HS-5 (cell line): ENCODE data around the gene RPL18.

ENCODE experiments used
- DNase-seq: peaks from one replicate; pipeline ENCODE4 v3.0.0-alpha.2; 2012; ENCODE audit warnings: low read depth

Gene RPL18

DNA sequence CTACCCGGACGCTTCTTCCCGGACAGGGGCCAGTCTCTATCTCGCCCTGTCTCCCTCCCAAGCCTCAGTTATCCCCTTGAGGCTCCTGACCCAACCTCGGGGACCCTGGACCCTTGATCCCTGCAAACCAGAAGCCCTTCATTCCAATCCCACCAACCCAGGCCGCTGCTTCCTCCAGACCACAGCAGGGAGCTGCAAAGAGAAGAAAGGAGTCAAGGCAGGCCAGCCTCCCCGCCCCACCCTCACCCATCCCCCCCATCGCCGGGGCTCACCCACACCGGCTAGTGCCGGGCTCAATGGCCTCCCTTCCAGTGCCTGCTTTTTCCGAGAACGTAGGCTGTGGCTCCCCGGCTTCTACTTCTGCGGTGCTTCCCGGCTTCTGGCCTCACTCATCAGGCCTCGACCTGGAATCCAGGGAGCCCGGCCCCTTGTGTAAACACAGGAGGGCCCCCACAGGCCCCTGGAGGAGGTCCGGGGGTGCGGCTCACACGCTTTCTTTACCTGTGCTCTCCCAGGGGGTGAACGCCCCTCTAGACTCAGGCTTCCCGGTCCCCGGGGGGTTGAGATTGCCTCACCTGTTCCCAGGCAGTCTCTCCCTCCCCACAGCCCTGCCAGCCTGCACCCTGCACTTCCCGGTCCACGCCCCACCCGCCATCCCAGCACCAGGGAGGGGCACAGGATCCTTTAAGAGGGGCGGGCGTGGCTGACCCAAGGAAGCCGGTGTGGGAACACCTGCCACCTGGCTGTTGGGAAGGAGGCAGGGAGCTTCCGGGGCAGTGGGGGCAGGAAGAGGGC lies 4.3 kb downstream of the RPL18 start, which contains the start of gene FAM83E:
Gene FAM83E, minus strand, starts transcription at position 641 of the 795 bp plus-strand sequence. CDS start 1,704 bp downstream, outside the sequence.
- DNase-seq = no peak

DNA sequence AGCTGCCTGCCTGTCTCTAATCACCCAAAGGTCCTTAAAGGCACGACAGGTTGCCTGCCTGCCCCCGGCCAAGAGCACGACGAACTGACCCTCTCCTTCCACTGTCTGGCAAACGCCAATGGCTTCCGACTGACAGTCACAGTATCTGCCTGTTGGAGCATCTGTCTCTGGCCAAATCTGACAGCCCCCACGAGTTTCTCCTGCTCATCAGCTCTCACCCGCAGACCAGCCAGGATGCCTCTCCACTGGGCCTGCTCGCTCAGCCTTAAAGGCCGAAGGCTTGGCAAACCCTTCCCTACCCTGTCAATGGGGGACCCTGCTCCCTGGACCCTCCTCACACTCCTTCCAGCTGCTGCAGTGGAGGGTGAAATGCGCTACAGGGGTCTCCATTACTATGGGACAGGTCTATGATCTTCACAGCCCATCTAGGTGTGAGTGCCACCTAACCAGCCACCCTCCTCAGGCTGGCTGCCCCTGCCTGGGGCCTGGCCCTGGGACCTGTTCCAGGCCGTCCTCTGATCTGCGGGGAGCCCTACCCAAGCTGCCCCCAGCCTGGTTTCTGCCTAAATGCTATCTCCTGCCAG lies 5.0 kb downstream of the RPL18 start:
- DNase-seq = no peak

DNA sequence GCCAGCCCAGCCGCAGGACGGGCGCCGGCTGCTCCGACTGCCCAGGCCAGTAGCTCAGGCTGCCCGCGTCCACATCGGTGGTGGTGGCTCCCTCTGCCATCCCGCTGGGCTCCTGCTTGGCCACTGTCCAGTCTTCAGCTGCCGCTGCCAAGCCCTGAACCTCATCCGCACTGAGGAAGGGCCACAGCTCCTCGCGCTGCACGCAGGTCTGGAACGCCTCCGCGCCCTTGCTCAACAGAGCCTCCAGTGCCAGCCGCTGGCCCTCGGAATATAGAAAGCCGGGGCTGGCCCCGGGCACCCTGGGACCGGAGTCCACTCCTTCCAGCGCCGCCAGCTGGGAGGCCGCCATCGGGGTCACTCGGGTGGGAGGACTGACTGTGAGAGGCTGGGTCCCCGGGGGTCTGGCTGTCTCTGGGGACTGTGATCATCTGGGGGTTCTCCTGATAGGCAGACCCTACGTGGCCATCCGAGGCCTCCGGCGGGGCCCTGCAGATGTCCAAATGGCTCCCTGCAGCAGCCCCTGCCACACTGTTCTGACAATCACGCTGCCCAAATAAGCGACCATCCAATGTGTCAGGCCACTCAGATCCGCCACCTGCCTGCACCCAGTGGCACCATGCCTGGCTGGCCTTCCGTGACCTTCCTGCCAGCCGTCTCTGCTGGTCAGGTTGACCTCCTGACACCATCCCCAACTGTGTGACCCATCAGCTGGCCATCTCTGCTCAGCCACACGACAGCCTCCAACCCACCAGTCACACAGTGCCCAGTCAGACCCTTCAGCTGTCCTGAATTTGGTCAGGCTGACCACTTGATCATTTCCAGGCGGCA lies 5.7 kb downstream of the RPL18 start:
- no peak for DNase-seq

DNA sequence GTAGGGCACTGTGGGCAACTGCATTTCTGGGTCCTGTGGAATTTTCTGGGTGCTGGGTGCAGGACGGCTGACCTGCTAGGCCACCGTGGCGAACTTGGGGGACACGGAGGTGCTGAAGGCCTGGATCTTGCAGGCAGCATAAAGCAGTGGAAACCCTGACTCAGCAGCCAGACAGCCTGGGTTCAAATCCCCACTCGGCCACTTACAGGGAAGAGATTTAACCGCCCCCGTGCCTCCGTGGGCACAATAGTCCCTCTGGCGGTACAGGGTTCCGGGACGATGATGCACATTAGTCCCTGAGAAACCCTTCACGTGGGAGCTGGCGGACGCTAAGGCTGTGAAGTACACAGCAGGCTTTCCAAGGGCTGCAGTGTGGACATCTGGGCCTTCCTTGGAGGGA lies 7.1 kb downstream of the RPL18 start:
- DNase-seq = no peak

DNA sequence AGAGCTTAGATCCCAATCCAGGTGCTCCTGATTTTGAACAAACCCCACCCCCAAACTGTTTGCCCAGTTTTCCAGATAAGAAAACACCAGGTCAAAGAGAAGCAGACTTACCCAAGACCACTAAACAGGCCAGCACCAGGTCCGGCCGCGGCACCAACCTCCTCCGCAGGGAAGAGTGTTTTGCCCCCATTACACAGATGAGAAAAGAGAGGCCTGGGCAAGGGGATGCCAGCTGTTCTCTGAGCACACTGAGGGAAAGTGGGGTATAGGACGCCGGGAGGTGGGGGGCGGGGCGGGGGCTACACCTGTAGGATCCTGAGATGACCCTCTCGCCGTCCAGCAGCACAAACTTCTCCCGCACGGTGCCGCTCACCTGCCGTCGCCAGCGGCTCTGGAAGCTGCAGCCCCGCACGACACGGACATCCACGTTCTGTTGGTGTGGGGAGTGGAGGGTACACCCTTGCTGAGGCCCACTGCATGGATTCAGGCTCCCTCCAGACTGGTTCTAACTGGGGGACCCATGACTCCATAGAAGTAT lies 9.3 kb downstream of the RPL18 start:
- no peak for DNase-seq

DNA sequence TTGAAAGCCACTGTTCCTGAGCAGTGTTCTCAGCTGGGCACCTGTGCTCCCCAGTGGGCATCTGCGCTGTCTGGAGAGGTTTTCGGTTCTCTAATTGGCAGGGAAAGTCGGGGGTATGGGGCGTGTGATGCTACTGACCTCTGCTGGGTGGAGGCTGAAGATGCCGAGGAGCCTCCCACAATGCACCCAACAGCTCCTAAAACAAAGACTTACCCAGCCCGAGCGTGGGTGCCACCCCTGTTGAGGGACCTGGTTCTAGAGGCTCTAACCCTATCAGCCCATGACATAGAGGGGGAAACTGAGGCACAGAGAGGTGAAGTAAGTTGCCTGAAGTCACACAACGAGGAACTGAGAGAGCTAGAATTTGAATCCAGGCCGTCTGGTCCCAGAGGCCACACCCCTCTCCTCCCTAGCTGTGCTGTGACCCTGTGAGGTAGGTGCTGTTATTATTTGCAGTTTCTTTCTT lies 10.1 kb downstream of the RPL18 start:
- DNase-seq = no peak

DNA sequence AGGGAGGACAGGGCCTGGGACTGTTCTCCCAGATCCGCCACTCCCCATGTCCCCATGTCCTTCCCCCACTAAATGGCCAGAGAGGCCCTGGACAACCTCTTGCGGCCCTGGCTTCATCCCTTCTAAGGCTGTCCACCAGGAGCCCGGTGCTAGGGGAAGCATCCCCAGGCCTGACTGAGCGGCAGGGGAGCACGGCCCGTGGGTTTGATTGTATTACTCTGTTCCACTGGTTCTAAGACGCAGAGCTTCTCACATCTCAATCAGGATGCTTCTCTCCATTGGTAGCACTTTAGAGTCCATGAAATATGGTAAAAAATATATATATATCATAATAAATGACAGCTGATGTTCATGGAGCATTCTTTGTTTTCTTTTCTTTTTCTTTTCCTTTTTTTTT lies 11.6 kb downstream of the RPL18 start:
- no peak for DNase-seq

DNA sequence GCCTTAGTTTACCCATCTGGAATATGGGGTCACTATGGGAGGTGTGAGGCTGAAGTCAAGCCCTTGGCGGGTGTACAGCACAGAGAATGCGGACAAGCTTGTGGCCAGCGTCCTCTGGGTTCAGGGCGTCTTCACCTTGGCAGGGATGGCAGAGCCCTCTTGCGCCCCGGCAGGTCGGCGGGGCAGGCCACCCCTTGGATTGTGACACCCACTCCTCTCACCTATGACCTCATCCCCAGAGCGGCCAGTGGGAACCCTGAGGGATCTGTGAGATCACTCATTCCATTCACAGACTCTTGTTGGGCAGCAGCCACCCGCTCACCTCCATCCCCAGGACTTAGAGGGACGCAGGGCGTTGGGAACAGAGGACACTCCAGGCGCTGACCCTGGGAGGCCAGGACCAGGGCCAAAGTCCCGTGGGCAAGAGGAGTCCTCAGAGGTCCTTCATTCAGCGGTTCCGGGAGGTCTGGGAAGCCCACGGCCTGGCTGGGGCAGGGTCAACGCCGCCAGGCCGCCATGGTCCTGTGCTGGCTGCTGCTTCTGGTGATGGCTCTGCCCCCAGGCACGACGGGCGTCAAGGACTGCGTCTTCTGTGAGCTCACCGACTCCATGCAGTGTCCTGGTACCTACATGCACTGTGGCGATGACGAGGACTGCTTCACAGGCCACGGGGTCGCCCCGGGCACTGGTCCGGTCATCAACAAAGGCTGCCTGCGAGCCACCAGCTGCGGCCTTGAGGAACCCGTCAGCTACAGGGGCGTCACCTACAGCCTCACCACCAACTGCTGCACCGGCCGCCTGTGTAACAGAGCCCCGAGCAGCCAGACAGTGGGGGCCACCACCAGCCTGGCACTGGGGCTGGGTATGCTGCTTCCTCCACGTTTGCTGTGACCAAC lies 12.3 kb downstream of the RPL18 start, which contains the start of gene SPACA4:
Gene SPACA4, plus strand, starts transcription at position 280 of the 896 bp plus-strand sequence. Its CDS starts 237 bp downstream, at position 517.
- DNase-seq = no peak

DNA sequence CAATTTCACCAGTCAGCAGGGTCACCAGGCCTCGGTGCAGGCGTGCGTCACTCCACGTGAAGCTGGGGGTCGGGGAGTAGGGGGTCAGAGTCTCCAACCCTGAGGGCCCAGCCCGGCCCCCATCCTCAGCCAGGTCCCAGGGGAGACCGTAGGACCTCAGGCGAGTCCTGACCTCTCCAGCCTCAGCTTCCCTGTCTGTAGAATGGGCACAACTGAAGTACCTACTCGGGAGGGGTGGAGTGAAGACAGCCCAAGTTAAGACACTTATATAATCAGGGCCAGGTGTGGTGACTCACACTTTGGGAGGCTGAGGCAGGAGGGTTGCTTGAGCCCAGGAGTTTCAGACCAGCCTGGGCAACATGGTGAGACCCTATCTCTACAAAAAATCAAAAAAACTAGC lies 15.1 kb downstream of the RPL18 start:
- DNase-seq = no peak

DNA sequence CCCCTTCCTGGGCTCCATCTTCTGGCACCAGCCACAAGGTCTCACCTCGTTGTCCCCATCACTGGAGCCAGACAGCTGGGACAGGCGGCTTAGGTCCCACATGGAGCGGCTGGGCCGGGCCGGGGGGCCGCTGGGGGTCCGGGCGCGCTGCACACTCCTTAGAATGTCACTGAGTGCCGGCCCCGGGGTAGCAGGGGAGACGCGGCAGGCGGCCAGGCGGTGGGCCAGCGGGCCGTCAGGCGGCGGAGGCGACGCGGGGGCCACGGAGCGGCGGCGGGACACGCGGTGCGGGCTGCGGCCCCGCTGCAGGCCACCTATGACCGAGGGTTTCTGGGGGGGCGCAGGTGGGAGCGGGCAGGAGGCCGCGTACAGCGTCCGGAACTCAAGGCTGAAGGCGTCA lies 15.5 kb downstream of the RPL18 start:
- DNase-seq = no peak

DNA sequence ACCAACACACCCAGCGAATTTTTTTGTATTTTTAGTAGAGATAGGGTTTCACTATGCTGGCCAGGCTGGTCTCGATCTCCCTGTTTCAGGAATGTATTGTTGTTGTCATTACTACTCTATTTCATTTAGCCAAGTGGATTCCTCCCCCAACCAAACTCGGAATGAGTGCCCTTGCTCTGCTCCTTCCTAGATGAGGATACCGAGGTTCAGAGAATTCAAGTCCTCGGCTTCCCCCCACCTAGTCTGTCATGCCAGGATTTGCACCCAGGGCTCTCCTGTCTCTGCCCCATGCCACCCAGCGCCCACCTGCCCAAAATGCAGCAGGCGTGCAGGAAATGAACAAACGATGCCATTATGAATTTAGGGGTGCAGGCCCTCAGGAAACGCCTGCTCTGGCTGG lies 16.0 kb downstream of the RPL18 start:
- no peak for DNase-seq

DNA sequence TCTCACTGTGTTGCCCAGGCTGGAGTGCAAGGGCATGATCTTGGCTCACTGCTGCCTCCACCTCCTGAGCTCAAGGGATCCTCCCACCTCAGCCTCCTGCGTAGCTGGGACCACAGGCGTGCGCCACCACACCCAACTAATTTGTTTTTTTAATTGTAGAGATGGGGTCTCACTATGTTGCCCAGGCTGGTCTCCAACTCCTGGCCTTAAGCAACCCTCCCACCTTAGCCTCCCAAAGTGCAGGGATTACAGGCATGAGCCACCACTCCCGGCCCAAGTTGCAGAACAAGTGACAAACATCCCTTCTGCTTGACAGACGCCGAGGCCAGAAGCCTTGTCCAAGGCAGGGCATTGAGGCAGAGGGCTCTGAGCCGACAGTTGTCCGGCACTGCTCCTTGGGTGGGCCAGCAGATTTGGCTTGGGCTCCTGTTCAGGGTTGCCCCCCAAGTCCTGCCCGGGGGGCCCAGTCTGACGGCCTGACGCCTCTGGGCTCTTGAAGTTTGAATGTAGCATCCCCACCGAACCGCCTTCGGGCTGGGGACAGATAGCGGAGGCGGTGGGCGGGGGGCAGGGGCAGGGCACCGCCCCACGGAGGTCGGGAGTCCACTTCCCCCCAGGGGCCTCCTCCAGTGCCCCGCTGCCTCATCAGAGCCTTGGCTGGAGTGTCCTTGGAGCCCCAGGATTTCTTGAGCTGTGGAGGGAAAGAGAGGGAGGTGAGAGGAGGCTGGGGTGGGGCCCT lies 18.1 kb downstream of the RPL18 start:
- DNase-seq = no peak

DNA sequence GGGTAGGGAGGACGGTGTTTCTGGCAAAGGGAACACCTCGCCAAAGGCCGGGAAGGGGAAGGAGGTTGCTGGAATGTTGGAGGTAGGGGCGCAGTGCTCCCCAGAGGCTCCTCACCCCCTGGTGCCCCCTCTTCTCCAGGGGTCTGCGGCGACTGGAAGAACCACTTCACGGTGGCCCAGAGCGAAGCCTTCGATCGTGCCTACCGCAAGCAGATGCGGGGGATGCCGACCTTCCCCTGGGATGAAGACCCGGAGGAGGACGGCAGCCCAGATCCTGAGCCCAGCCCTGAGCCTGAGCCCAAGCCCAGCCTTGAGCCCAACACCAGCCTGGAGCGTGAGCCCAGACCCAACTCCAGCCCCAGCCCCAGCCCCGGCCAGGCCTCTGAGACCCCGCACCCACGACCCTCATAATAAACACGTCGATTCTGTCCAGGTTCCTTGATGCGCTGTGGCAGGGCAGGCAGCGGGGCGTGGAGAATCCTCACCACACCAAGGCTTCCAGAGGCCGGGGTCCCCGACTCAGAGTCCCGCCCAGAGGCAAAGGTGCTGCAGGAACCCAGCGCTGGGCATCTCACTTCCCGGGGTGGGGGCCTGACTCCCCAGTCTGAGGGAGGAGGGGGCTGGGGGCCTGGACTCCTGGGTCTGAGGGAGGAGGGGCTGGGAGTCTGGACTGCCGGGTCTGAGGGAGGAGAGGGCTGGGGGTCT lies 19.8 kb downstream of the RPL18 start:
- no peak for DNase-seq

DNA sequence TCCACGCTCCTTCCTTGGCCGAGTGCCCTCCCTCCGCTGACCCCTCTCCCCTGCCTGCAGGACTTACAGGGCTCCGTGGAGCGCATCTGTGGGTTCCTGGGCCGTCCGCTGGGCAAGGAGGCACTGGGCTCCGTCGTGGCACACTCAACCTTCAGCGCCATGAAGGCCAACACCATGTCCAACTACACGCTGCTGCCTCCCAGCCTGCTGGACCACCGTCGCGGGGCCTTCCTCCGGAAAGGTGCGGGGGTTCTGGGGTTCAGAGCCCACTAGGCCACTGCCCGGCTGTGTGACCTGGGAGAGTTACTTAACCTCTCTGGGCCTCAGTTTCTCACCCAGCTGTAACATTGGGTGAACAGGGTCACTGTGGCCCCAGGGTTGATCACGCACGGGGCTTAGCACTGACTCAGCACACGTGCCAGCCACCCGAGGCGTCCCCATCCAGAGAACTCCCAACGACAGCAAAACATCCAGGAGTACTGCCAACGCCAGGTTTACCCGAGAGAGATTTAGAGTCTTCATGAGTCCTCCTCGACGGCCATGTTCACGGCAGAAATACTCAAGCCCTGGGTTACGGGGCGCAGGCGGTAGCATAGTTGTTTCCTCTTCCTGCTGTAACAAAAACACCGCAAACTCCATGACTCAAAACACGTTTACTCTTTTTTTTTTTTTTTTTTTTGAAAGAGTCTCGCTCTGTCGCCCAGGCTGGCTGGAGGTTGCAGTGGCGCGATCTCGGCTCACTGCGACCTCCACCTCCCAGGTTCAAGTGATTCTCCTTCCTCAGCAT lies 22.1 kb downstream of the RPL18 start:
- no peak for DNase-seq

DNA sequence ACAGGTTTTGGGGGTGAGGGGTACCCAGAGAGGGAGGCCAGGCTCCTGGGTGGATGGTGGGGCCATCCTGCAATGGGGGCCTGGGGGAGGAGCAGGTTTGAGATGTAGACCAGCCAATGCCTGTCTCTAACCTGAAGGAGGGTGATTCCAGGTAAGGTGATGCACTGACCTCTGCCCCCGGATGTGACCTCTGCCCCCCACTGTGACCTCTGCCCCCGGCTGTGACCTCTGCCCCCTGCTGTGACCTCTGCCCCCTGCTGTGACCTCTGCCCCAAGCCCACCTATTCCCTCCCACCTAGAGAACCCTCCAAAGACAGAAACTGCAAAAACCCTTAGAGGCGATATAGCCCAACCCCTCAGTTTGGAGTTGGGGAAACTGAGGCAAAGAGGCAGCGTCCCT lies 22.7 kb downstream of the RPL18 start:
- DNase-seq = no peak

DNA sequence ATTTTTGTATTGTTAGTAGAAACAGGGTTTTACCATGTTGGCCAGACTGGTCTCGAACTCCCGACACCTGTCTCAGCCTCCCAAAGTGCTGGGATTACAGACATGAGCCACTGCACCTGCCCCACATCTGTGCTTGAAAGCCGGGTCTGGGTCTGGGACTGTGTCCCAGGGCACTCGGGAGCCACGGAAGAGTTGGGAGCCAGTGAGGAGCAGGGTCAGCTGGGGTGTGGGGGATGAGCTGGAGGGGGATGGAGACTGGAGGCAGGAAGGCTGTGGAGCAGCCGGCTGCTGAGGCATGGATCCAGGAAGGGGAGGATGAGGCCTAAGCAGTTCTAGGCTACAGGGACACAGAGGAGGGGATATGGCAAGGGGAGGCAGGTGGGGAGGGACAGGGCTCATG lies 23.1 kb downstream of the RPL18 start:
- no peak for DNase-seq

DNA sequence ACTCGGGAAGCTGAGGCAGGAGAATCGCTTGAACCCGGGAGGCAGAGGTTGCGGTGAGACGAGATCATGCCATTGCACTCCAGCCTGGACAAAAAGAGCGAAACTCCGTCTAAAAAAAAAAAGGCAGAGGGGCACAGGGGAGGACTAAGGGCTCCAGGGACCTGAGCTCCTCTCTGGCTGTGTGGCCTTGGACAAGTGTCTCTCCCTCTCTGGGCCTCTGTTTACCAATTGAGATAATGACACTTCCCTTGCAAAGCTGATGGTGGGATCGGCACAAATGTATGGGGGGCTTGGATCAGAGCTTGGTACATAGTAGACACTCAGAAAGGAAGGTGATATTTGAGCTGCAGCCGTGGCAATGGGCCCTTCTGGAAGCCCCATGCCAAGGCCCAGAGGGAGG lies 23.8 kb downstream of the RPL18 start:
- DNase-seq = no peak

DNA sequence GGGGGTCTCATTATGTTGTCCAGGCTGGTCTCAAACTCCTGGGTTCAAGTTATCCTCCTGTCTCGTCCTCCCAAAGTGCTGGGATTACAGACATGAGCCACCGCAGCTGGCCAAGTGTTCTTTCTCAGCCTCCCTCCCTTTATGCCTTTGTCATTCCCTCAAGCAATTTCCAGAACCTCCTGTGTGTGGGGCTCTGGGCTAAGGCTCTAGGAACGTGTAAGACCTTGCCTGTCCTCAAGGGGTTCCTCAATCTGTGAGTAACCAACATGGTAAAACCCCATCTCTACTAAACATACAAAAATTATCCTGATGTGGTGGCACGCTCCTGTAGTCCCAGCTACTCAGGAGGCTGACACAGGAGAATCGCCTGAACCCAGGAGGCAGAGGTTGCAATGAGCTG lies 28.0 kb downstream of the RPL18 start:
- no peak for DNase-seq
